Kidney (tissue), 14 donors: Measurements from ENCODE around the gene LUC7L. TPM values are rescaled to one million over a fixed set of nuclear protein-coding genes. Genes with fewer than 3 reads are reported as not detected.
A peak's percentile ranks its signal among the peaks of the same experiment; 100 is the strongest.
"Not testable (repeated sequence)": the region's sequence is repeated elsewhere in the genome, so short reads cannot be mapped to it uniquely, and the experiment has no call there.

Experiments used
- DNase-seq, 5 donors: peaks; one replicate each; pipeline ENCODE4 v3.0.0-alpha.2; 2013 to 2020
- FAIRE-seq: peaks from 2 replicates; lab custom pipeline; 2012; peaks lifted over from hg19 to GRCh38; lab: Jason Lieb, UNC
- H3K27ac ChIP-seq, 2 donors: one replicate each; pipeline ENCODE4 v1.7.0; 2013; ENCODE audit warnings: low read depth in 2 of 2, low read length in 2 of 2, inconsistent platforms in 1 of 2
- H3K27me3 ChIP-seq: one replicate; pipeline ENCODE4 v1.7.1; 2013; ENCODE audit warnings: low read length, inconsistent platforms; ENCODE audit not compliant: control insufficient read depth, insufficient read depth
- H3K36me3 ChIP-seq, 3 donors: one replicate each; pipeline versions ENCODE4 v1.7.0 to v1.7.1; 2013; ENCODE audit warnings: low read length in 3 of 3, control low read depth in 1 of 3, inconsistent platforms in 1 of 3; ENCODE audit not compliant: insufficient read depth in 3 of 3, control insufficient read depth in 2 of 3
- H3K4me1 ChIP-seq, 3 donors: one replicate each; pipeline versions ENCODE4 v1.7.0 to v1.7.1; 2013; ENCODE audit warnings: low read length in 3 of 3, inconsistent platforms in 1 of 3, low read depth in 1 of 3; ENCODE audit not compliant: control insufficient read depth in 2 of 3, insufficient read depth in 2 of 3
- H3K4me3 ChIP-seq, 3 donors: one replicate each; pipeline versions ENCODE4 v1.7.0 to v1.8.1; 2013; ENCODE audit warnings: low read length in 3 of 3, control low read depth in 1 of 3, inconsistent platforms in 1 of 3
- H3K9ac ChIP-seq, 3 donors: one replicate each; pipeline versions ENCODE4 v1.7.0 to v1.7.1; 2013; ENCODE audit warnings: low read length in 3 of 3, control low read depth in 1 of 3, inconsistent platforms in 1 of 3
- H3K9me3 ChIP-seq, 3 donors: one replicate each; pipeline versions ENCODE4 v1.7.0 to v1.7.1; 2013; ENCODE audit warnings: low read length in 3 of 3, control low read depth in 1 of 3, inconsistent platforms in 1 of 3; ENCODE audit not compliant: control insufficient read depth in 2 of 3, insufficient read depth in 1 of 3
- intact Hi-C: fragments of 100-400 bp; cut with DNase I; formaldehyde crosslinking; loops from one replicate; pipeline ENCODE4 v1.11.1; 2022
- polyA plus RNA-seq: library from polyadenylated mRNA; stranded (reverse); fragments of 350-450 nt; fragmentation: Illumina TruSeq; extraction: RNeasy Lipid Tissue Mini Kit (QIAGEN cat#74804); gene quantifications from one replicate; pipeline ENCODE4 v1.2.3, GENCODE V29; 2014; ENCODE audit warnings: low read depth, low replicate concordance; ENCODE audit not compliant: insufficient read depth
- total RNA-seq: library from RNA; stranded (reverse); fragmentation: NEBNext Ultra II Directional; extraction: Animal tissue kit (Norgen Biotek cat#: 25700); gene quantifications from one replicate; pipeline ENCODE4 v1.2.1, GENCODE V29; 2021
- TF ChIP-seq, protein P1 (sequence below): IDR thresholded peaks from 3 replicates; pipeline ENCODE4 v1.5.1; 2012; ENCODE audit warnings: mild to moderate bottlenecking, moderate library complexity, borderline replicate concordance; ENCODE audit not compliant: insufficient read depth; ENCODE audit errors: extremely low read depth
- donor health status: control.
- donor health status: control.
- donor health status: control.
- donor health status: control.
- donor health status: control.
- donor health status: DM: yes; HTN: yes; CAD: no.
- donor health status: Normal renal cell carcinoma (clear cell type).

LUC7L gene
- total and polyA plus RNA-seq, 2 donors from 2014 or later: 56.3 to 72.0 TPM

DNA sequence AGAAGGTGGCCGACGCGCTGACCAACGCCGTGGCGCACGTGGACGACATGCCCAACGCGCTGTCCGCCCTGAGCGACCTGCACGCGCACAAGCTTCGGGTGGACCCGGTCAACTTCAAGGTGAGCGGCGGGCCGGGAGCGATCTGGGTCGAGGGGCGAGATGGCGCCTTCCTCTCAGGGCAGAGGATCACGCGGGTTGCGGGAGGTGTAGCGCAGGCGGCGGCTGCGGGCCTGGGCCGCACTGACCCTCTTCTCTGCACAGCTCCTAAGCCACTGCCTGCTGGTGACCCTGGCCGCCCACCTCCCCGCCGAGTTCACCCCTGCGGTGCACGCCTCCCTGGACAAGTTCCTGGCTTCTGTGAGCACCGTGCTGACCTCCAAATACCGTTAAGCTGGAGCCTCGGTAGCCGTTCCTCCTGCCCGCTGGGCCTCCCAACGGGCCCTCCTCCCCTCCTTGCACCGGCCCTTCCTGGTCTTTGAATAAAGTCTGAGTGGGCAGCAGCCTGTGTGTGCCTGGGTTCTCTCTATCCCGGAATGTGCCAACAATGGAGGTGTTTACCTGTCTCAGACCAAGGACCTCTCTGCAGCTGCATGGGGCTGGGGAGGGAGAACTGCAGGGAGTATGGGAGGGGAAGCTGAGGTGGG lies 55.9 kb downstream of the LUC7L start:
- peak in 1 of 5 donors; percentile 52 for DNase-seq
- H3K4me3 ChIP-seq, H3K9me3 ChIP-seq, H3K27ac ChIP-seq, H3K4me1 ChIP-seq, FAIRE-seq, H3K36me3 ChIP-seq, H3K9ac ChIP-seq, intact Hi-C loops: not testable (repeated sequence)
- H3K27me3 ChIP-seq: peaks cover 35% of the 10 kb centered on the region

DNA sequence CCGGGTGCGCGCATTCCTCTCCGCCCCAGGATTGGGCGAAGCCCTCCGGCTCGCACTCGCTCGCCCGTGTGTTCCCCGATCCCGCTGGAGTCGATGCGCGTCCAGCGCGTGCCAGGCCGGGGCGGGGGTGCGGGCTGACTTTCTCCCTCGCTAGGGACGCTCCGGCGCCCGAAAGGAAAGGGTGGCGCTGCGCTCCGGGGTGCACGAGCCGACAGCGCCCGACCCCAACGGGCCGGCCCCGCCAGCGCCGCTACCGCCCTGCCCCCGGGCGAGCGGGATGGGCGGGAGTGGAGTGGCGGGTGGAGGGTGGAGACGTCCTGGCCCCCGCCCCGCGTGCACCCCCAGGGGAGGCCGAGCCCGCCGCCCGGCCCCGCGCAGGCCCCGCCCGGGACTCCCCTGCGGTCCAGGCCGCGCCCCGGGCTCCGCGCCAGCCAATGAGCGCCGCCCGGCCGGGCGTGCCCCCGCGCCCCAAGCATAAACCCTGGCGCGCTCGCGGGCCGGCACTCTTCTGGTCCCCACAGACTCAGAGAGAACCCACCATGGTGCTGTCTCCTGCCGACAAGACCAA lies 56.8 kb downstream of the LUC7L start, which contains the start of gene HBA2:
Gene HBA2, plus strand, starts transcription at position 503 of the 568 bp plus-strand sequence. Its CDS starts 37 bp downstream, at position 540.
- H3K4me1 ChIP-seq, DNase-seq, H3K9ac ChIP-seq, FAIRE-seq, H3K9me3 ChIP-seq, H3K27ac ChIP-seq, H3K4me3 ChIP-seq, H3K36me3 ChIP-seq, intact Hi-C loops: not testable (repeated sequence)
- peaks cover 29% of the 10 kb centered on the region for H3K27me3 ChIP-seq

DNA sequence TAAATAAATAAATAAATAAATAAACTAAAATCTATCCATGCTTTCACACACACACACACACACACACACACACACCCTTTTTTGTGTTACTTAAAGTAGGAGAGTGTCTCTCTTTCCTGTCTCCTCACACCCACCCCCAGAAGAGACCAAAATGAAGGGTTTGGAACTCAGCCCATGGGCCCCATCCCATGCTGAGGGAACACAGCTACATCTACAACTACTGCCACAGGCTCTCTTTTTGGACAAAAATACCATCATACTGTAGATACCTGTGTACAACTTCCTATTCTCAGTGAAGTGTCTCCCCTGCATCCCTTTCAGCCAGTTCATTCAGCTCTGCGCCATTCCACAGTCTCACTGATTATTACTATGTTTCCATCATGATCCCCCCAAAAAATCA lies 58.5 kb downstream of the LUC7L start:
- intact Hi-C loops: no loop called here
- FAIRE-seq: no peak
- H3K27me3 ChIP-seq: peaks cover 38% of the 10 kb centered on the region

DNA sequence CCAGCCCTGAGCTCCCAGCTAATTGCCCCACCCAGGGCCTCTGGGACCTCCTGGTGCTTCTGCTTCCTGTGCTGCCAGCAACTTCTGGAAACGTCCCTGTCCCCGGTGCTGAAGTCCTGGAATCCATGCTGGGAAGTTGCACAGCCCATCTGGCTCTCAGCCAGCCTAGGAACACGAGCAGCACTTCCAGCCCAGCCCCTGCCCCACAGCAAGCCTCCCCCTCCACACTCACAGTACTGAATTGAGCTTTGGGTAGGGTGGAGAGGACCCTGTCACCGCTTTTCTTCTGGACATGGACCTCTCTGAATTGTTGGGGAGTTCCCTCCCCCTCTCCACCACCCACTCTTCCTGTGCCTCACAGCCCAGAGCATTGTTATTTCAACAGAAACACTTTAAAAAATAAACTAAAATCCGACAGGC lies 59.2 kb downstream of the LUC7L start:
- H3K9me3 ChIP-seq, H3K36me3 ChIP-seq, H3K27ac ChIP-seq, H3K4me1 ChIP-seq, FAIRE-seq, H3K4me3 ChIP-seq, H3K9ac ChIP-seq, intact Hi-C loops: not testable (repeated sequence)
- peaks cover 35% of the 10 kb centered on the region for H3K27me3 ChIP-seq
- DNase-seq: peak in 2 of 5 donors; percentile 43 to 68

More for the DNA sequence above, 58.5 kb downstream of the LUC7L start:
- no peak for DNase-seq
- Histone ChIP-seq H3K9ac (no peak overlapping the region), H3K27ac (no peak overlapping the region), H3K4me1 (peaks cover 0 to 2% (median 0%) of the 10 kb centered on the region in 3 donors), H3K4me3 (no peak overlapping the region), H3K9me3 (no peaks in the 10 kb centered on the region), H3K36me3 (no peaks in the 10 kb centered on the region)
- TF ChIP-seq, protein P1, sequence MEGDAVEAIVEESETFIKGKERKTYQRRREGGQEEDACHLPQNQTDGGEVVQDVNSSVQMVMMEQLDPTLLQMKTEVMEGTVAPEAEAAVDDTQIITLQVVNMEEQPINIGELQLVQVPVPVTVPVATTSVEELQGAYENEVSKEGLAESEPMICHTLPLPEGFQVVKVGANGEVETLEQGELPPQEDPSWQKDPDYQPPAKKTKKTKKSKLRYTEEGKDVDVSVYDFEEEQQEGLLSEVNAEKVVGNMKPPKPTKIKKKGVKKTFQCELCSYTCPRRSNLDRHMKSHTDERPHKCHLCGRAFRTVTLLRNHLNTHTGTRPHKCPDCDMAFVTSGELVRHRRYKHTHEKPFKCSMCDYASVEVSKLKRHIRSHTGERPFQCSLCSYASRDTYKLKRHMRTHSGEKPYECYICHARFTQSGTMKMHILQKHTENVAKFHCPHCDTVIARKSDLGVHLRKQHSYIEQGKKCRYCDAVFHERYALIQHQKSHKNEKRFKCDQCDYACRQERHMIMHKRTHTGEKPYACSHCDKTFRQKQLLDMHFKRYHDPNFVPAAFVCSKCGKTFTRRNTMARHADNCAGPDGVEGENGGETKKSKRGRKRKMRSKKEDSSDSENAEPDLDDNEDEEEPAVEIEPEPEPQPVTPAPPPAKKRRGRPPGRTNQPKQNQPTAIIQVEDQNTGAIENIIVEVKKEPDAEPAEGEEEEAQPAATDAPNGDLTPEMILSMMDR: no peak

DNA sequence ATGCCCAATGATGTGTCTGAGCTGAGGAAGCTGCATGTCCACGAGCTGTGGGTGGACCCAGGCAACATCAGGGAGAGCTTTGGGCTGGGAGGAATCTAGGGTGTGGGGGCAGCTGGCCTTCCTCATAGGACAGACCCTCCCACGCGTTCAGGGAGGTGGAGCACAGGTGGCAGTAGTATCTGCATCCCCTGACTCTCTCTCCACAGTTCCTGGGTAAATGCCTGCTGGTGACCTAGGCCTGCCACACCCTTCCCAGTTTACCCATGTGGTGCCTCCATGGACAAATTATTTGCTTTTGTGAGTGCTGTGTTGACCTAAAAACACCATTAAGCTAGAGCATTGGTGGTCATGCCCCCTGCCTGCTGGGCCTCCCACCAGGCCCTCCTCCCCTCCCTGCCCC lies 60.2 kb downstream of the LUC7L start:
- H3K9me3 ChIP-seq: no peaks in the 10 kb centered on the region
- H3K27me3 ChIP-seq: peaks cover 30% of the 10 kb centered on the region
- no peak overlapping the region for H3K9ac ChIP-seq
- H3K4me3 ChIP-seq: no peak overlapping the region
- FAIRE-seq (no peak), DNase-seq (peak in 1 of 5 donors; percentile 45)
- peaks cover 0 to 4% (median 0%) of the 10 kb centered on the region in 3 donors for H3K4me1 ChIP-seq
- intact Hi-C loops: no loop called here
- TF ChIP-seq, protein P1: no peak
- no peaks in the 10 kb centered on the region for H3K36me3 ChIP-seq
- no peak overlapping the region for H3K27ac ChIP-seq
